Astrocyte of the spinal cord (primary cell): ENCODE data around the gene ADSL.
"Not testable (repeated sequence)": the region's sequence is repeated elsewhere in the genome, so short reads cannot be mapped to it uniquely, and the experiment has no call there.

Source experiments
- DNase-seq: peaks from one replicate; pipeline ENCODE4 v3.0.0; 2011; ENCODE audit warnings: low read depth, low spot score
- H3K4me3 ChIP-seq: 2 replicates; pipeline ENCODE4 v1.5.1; 2011; ENCODE audit warnings: low read depth, mild to moderate bottlenecking, low read length, moderate library complexity
- CTCF ChIP-seq: IDR thresholded peaks from 2 replicates; pipeline ENCODE4 v1.5.1; 2012; ENCODE audit warnings: low read depth, mild to moderate bottlenecking, low read length, inconsistent platforms
- in situ Hi-C: cut with HindIII; loops from 2 replicates; pipeline ENCODE4 v1.10.0; 2017; ENCODE audit warnings: low sequenced_read_pairs

Gene ADSL

GRCh38 chr22:40309631-40310030, 36.7 kb upstream of the ADSL start:
- H3K4me3 ChIP-seq = no peak overlapping the region
- in situ Hi-C loops = no loop called here
- DNase-seq = no peak
- no peak for TF ChIP-seq CTCF

GRCh38 chr22:40310081-40310767, 36.1 kb upstream of the ADSL start:
- DNase-seq = peak; percentile 92
- in situ Hi-C loops = no loop called here
- TF ChIP-seq CTCF = no peak
- H3K4me3 ChIP-seq = no peak overlapping the region

- no peak for TF ChIP-seq CTCF
- no peak for DNase-seq
- no peak overlapping the region for H3K4me3 ChIP-seq
- in situ Hi-C loops = no loop called here
Measured at GRCh38 chr22:40310768-40311120, 35.6 kb upstream of the ADSL start.

GRCh38 chr22:40311646-40312045, 34.7 kb upstream of the ADSL start:
- H3K4me3 ChIP-seq, DNase-seq, in situ Hi-C loops: not testable (repeated sequence)

GRCh38 chr22:40312050-40312449, 34.2 kb upstream of the ADSL start:
- DNase-seq = no peak
- H3K4me3 ChIP-seq = no peak overlapping the region
- no peak for TF ChIP-seq CTCF
- in situ Hi-C loops = no loop called here

- in situ Hi-C loops = no loop called here
- no peak overlapping the region for H3K4me3 ChIP-seq
- TF ChIP-seq CTCF = no peak
- DNase-seq = no peak
Measured at GRCh38 chr22:40313007-40313406, 33.3 kb upstream of the ADSL start.

- in situ Hi-C loops = no loop called here
- no peak overlapping the region for H3K4me3 ChIP-seq
- no peak for TF ChIP-seq CTCF
- no peak for DNase-seq
Measured at GRCh38 chr22:40314041-40314440, 32.3 kb upstream of the ADSL start.
